GM13976 (cell line): ENCODE results near the gene KRTAP12-4.

ENCODE experiments used
- DNase-seq: peaks from one replicate; pipeline ENCODE4 v3.0.0; 2012; ENCODE audit warnings: low spot score
- CTCF ChIP-seq: IDR thresholded peaks from 2 replicates; pipeline ENCODE4 v1.5.1; 2012; ENCODE audit warnings: borderline replicate concordance, mild to moderate bottlenecking; ENCODE audit not compliant: insufficient read depth; ENCODE audit errors: extremely low read depth, missing control alignments, control extremely low read depth
- in situ Hi-C: fragments of 300-500 bp; cut with MboI; formaldehyde crosslinking; loops from one replicate; pipeline ENCODE4 v1.12.0; 2022; ENCODE audit warnings: low sequenced_read_pairs, mixed read lengths, inconsistent platforms; ENCODE audit not compliant: unreplicated experiment

Gene KRTAP12-4

GRCh38 chr21:44616591-44616926, 37.9 kb downstream of the KRTAP12-4 start:
- in situ Hi-C loops, result no loop called here
- TF ChIP-seq CTCF, result no peak
- DNase-seq, result no peak

GRCh38 chr21:44615911-44616590, 38.4 kb downstream of the KRTAP12-4 start:
- no peak for DNase-seq
- in situ Hi-C loops, result no loop called here
- no peak for TF ChIP-seq CTCF

GRCh38 chr21:44615466-44615865, 39.0 kb downstream of the KRTAP12-4 start:
- no peak for TF ChIP-seq CTCF
- in situ Hi-C loops, result no loop called here

GRCh38 chr21:44614961-44615391, 39.5 kb downstream of the KRTAP12-4 start:
- no peak for DNase-seq
- no peak for TF ChIP-seq CTCF
- in situ Hi-C loops, result no loop called here

More at GRCh38 chr21:44615466-44615865, 39.0 kb downstream of the KRTAP12-4 start:
- DNase-seq, result no peak

DNA sequence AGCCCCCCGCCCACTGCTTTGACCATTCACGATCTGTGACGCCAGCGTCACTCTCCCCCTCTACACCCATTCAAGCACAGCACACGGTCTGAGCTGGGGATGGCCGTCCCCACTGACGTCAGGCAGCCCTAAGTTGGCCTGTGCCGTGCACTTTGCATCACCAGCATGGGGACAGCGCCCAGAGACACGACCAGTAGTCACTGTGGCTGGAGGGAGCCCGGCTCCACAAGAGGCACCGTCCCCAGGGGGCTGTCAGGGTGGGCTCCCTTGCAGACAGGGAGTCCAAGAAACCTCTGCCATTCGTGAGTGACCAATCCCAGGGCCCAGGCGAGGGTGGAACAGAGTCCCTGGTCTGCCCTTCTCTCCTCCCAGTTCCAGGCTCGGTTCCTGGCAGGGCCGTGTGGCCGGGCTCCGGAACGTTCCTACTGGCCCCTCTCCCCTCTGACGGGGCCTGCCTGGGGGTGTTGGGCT, 40.3 kb downstream of the KRTAP12-4 start:
- in situ Hi-C loops, result no loop called here
- no peak for DNase-seq
- TF ChIP-seq CTCF, result no peak

- TF ChIP-seq CTCF, result no peak
- in situ Hi-C loops, result no loop called here
- no peak for DNase-seq
These were observed 40.9 kb downstream of the KRTAP12-4 start for GRCh38 chr21:44613386-44614155.
